CD4-positive, alpha-beta T cell treated with Interleukin-4 for 1 hour (primary cell): ENCODE data around the gene EN1.
A peak's percentile ranks its signal among the peaks of the same experiment; 100 is the strongest.

Experiments used
- DNase-seq, 2 donors: peaks; one replicate each; pipeline ENCODE4 v3.0.0-alpha.2; 2020 to 2022

Gene EN1

DNA sequence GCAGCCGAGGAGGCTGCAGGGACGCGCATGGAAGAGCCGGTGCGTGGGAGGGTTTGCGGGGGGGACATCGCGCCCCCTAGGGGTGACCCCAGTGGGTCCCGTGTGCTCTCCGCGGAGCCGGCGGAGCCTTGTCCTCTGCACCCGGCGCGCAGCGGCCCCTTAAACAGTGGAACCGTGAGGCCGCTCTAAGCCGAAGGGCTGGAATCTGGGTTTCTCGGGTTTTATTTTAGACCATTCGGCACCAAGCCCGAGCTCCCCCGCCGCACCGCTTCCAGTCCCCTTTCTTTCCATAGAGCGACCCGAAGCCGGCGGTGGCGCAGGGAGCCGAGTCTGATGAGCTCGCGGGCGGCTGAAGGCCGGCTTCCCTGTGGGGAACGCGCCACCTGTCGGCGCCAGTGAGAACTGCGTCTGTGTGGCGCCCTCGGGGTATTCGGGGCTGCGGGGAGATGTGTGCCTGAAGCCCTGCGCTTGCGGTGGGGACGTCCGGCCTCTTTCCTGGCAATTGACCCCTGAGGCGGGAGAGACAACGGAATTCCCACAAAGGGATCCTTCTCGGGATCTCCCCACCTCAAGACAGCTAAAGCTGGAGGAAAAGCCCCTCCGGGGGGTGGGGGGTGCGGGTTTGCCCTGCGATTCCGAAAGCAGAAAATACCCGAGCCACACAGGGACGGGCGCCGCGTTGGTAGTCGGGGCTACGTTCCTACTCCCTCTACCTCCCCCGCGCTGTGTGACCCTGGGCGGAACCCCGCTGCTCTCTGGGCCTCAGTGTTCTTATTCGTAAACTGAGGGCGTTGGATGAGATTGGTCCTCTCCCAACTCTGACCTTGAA, 8.2 kb upstream of the EN1 start:
- peak; percentile 73 to 76 for DNase-seq

GRCh38 chr2:118854507-118855345, 7.3 kb upstream of the EN1 start:
- DNase-seq = no peak

DNA sequence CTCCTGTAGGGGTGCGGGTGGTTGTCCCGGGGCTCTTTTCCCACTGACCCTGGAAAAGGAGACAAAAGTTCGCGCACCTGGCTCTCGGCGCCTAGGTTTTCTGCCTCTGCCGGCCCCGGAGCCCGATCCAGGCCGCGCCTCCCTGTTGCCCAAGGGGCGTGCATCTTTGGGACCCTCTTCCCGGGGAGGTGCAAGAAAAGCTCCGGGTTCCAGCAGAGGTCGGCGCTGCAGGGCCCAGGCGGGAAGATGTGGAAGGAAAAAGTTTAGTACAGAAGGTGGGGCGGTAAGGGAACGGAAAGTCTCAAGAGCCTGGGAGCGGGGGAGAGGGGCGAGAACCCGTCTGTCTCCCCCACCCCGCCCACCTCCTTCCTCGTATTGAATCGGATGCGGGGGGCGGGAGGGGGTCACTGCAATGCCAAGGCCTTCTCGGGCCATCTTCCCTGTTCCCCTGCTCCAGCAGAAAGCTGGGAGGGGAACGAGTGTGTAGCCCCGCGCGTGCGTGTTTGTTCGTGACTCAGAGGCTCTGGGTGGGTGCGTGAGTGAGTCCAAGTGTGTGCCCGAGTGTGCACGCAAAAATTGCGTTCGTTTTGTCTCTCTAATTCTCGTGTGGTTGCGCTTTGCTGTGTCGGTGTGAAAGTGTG, 6.3 kb upstream of the EN1 start:
- DNase-seq = no peak

DNA sequence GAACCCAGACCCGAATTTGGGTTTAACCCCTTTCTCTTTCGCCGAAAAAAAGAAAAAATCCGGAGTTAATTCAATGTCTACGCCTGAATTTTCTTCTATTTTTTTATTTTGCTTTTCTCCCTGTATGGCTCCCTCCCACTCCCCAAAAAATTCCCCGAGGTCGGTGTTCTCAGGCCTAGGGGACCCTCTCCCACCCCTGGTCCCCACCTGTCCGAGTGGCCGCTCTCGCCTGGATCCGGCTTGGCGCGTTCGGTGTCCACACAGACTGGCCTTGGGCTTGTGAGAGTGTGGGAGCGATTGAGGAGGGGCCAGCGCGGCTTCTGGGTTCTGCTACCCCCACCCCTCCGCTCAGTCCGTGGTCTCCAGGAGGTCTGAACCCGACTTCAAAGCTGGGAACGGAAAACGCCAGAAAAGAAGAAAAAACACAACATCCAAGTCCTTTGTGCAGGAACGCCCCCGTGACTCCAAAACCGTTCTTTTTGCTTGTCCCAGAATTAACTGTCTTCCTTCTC, 5.7 kb upstream of the EN1 start:
- DNase-seq = no peak

- no peak for DNase-seq
Measured at GRCh38 chr2:118852605-118853128, 5.2 kb upstream of the EN1 start.

GRCh38 chr2:118851650-118852049, 4.2 kb upstream of the EN1 start:
- DNase-seq = no peak

DNA sequence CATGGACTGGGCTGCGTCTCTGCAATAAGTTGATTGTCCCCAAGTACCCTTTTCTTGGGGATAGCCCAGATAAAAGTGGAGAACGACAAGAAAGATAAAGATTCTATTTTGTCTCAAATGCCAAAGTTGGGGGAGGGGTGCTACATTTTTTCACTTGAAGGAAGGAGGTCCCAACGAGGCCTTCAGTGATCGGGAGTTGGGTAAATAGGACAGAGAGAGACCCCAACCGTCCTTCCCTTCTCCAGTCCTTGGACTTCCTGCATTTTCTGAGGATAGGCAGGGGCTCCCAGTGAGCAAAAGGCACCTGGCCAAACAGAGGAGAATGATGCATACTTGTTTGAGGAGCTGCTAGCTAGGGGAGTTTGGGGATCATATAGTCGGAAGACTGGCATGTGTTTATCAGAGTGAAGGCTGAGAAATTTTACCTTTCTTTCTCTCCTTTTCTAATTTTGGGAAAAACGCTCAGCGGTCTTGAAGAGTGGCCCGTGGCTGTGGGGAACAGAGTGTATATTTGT, 3.5 kb upstream of the EN1 start:
- no peak for DNase-seq

- no peak for DNase-seq
Measured at GRCh38 chr2:118850168-118850900, 2.9 kb upstream of the EN1 start.

DNA sequence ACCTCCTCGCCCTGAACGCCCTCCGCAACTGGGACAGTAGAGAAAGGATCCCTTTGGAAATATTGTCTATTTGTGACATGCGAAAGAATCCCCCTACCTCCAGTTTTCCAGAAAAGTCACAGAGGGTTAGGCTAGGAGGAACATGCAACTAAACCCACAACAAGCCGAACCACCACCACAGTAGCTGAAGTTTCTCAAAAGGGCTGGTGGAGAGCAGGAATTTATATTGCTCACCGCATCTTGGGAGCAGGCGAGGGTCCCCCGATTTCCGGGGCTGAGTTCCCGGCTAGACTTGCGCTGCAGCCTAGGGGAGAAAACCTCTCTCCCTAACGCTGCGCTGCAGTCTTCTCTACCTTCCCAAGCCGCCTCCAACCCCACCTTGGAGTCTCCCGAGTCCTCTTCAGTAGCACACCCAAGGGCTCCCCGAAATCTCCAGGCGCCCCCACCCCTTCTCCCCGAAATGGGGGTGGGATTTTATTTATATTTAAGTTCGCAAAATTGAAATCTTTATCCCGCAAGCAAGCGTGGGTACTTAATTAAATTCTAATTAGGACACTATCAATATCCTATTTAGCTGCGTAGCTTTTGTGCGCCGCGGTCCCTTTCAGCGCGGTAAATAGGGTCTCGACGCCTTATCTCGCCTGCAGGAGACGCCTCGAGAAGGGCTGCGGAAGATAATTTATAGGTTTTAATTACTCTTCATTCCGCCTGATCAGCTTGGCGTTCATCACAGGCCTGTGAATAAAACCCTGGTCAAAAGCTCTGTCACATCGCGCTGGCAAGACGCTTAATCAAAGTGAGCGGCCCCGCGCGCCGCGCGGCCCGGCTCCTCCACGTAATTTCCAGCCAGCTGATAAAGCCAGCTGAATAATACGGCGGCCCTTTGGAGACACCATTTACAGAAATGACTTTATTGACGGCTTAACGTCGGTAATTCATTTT, 2.0 kb upstream of the EN1 start:
- DNase-seq = no peak

GRCh38 chr2:118848381-118849225, 1.2 kb upstream of the EN1 start:
- no peak for DNase-seq

DNA sequence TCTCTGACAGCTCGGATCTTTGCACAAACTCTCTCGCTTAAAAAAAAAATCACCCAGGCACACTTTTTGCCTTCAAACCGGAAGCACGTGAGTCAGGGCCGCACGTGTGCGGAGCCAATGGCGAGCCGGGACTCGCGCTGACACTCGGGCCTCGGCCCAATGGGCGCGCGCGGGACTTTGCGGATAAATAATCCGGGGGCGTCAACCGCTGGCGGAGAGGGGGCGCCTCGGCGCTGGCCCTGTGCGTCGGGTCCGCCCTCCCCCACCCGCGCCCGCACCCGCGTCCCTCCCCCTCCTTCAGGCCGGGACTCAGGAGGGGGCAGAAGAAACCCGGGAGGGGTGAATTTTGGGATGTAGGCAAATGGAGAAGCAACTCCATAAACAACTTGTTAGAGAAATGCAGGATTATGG, 319 bp upstream of the EN1 start:
- DNase-seq = no peak

DNA sequence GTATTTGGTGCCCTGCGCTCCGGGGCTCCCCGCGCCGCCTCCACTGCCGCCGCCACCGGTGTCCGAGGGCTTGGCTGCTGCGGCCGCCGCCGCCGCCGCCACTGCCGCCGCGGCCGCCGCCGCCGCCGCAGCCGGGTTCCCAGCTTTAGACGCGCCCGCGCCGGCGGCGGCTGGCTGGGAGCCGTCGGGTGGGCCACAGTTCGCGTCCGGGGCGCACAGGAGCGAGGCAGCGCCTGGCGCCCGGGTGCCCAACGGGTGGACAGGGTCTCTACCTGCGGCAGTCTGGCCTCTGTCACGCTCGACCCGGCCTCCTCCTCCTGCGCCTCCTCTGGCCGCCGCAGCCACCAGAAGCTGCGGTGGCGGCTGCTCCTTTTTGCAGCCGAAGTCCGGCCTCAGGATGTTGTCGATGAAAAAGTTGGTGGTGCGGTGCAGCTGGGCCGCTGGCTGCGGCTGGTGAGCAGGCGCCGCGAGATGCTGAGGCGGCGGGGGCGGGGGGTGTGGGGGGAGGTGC, 951 bp downstream of the EN1 start:
- no peak for DNase-seq

- DNase-seq = no peak
Measured at GRCh38 chr2:118845522-118846441, 1.7 kb downstream of the EN1 start.

GRCh38 chr2:118845005-118845521, 2.4 kb downstream of the EN1 start:
- no peak for DNase-seq

DNA sequence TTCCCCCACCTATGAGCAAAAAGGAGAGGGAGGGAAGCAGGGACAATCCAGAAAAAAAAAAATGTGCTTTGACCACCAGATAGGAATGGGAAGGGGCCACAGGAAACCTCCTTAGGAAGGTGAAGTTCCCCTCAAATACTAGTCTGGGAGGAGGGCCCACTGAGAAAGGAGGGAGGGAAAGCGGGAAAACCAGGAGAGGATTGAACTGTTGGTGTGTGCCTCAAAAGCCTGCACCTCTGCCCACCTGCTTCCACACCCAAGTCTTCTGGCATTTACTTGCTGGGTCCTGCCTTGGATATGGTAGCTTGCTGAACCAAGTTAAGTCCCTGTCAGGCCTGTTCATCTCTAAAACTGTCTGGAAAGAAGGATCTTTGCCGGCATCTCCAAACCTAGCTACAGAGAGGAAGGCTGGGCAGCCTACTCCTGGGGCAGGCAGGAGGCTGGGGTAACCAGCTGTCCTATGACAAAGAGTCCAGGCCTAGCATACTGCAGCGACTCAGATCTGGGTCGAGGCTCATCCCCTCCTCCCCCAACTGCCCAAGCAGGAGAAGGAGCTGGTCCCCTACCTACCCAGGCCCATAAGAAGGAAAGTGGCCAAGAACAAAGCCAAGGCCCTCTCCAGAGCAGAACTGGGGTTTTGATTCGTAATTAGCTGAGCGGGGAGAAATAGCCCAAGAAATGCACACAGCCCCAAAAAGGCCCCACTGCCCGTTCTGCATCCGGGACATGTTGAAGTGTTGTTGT, 3.0 kb downstream of the EN1 start:
- DNase-seq = no peak

- DNase-seq = no peak
Measured at GRCh38 chr2:118843483-118844132, 3.8 kb downstream of the EN1 start.
